BE2C (cell line): ENCODE results near the gene TMPRSS13.

Experiments used
- DNase-seq: peaks from one replicate; pipeline ENCODE4 v3.0.0-alpha.2; 2020
- H3K27me3 ChIP-seq: fragments of 250-450 bp; sonication (Bioruptor Pico); 2 replicates; pipeline ENCODE4 v1.5.1; 2020; ENCODE audit warnings: mild to moderate bottlenecking
- H3K36me3 ChIP-seq: fragments of 250-450 bp; sonication (Bioruptor Pico); 2 replicates; pipeline ENCODE4 v1.5.1; 2020; ENCODE audit warnings: mild to moderate bottlenecking
- H3K4me1 ChIP-seq: fragments of 250-450 bp; sonication (Bioruptor Pico); 2 replicates; pipeline ENCODE4 v1.5.1; 2020
- H3K4me3 ChIP-seq: 2 replicates; pipeline ENCODE4 v1.5.1; 2011; ENCODE audit warnings: low read depth, low read length
- H3K9me3 ChIP-seq: fragments of 250-450 bp; sonication (Bioruptor Pico); 2 replicates; pipeline ENCODE4 v1.5.1; 2020
- CTCF ChIP-seq: IDR thresholded peaks from 2 replicates; pipeline ENCODE4 v1.5.1; 2012; ENCODE audit warnings: mild to moderate bottlenecking, low read depth, low read length

TMPRSS13 gene

DNA sequence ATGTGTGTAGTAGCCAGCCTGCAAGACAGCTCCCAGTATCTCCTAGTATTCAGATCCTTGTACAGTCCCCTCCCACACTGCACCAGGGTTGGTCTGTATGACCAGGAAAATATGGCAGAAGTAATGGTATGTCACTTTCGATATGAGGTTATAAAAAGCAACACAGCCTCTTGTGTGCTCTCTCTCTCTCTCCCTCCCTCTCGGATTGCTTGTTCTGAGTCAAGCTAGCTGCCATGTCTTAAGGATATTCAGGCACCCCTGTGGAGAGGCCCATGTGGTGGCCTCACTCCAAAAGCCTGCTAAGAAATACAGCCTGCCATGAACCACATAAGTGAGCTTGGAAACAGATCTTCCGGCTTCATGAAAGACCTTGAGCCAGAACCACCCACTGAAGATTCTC is 78.1 kb downstream of the TMPRSS13 start:
- Histone ChIP-seq H3K4me3 (no peak overlapping the region), H3K27me3 (no peaks in the 10 kb centered on the region), H3K9me3 (no peaks in the 10 kb centered on the region), H3K4me1 (0 out of 2 replicates have a peak, but pooled peaks cover under 1% of the 10 kb centered on the region), H3K36me3 (peaks cover 23% of the 10 kb centered on the region)
- no peak for TF ChIP-seq CTCF
- no peak for DNase-seq
